GM21526 (cell line): Measurements from ENCODE around the gene OXCT1.
"Not testable (repeated sequence)": the region's sequence is repeated elsewhere in the genome, so short reads cannot be mapped to it uniquely, and the experiment has no call there.

ENCODE experiments used
- ATAC-seq: cut with Tn5 transposase; IDR thresholded peaks from one replicate; pipeline ENCODE4 v1.9.1; 2021; ENCODE audit warnings: moderate library complexity; ENCODE audit not compliant: unreplicated experiment, low FRiP score

Gene OXCT1

DNA sequence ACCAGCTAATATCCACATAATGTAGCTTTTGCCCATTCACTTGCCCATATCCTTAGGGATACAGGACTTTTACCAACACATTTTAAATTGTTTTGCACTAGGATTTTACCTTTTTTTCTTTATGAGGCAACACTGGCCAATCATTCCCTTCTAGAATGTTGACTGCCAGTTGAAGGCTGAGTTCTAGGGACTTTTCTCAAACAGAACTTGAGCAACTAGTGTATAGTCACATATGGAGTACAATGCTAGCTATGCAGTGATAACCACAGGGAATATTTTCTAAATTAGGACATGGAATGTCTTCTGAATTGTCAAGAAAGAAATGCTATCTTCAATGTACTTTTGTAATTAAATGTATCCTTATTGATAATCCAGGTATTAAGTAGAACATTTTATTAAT lies 133.6 kb downstream of the OXCT1 start:
- no peak for ATAC-seq

DNA sequence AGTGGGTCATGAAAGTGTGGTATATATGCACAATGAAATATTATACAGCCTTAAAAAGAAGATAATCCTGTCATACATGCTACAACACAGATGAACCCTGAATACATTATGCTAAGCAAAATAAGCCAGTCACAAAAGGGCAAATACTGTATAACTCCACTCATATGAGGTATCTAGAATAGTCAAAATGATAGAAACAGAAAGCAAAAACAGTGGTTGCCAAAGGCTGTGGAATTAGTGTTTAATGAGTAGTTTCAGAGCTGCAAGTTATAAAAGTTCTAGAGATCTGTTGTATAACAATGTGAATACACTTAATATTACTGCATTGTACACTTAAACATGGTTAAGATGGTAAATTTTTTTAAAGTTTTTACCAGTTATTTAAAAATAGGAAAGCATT lies 135.0 kb downstream of the OXCT1 start:
- peak; percentile 65 for ATAC-seq

DNA sequence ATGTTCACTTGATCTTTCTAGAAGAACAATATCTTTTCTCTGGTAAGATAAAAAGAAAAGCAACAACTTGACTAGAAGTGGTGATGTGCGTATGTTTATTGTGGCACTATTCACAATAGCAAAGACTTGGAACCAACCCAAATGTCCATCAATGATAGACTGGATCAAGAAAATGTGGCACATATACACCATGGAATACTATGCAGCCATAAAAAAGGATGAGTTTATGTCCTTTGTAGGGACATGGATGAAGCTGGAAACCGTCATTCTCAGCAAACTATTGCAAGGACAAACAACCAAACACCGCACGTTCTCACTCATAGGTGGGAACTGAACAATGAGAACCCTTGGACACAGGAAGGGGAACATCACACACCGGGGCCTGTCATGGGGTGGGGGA lies 140.8 kb downstream of the OXCT1 start:
- ATAC-seq, result not testable (repeated sequence)

DNA sequence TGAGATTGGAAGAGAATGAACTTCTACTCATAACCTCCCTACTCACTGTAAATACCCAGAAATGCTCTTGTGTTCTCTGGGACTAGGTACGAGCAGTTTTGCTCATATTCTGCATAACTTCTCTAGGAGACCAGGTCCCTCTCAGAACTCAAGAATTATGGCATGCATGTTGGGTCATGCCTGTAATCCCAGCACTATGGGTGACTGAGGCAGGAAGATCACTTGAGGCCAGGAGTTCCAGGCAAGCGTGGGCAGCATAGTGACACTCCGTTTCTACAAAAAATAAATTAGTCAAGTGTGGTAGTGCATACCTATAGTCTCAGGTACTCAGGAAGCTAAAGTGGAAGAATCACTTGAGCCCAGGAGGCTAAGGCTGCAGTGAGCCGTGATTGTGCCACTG lies 141.9 kb downstream of the OXCT1 start:
- ATAC-seq, result no peak

DNA sequence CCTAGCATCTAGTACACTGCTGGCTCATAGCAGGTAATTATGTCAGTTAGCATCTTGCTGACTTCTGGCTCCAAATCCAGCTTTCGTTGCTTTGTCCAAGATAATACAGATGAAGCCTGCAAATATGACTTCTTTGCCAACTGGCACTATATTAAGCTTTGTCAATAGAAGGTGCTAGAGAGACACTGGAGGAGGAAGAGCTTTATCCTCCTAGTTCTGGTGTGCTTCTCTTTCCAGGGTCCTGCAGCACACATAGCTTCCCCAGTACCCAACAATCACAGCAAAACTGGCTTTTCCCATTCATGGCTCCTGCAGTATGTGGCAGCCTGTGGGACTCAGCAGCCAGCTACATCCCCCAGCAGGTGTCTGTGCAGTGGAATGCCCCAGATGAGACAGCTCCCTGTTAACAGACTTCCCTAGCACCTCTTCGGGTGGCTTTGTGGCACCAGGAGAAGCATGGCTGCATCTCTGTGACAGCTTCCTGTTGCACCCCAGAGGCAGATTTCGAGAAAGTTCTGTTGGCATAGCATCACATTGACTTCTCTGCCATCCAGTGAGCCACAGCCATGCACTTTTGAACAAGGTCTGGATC lies 147.8 kb downstream of the OXCT1 start:
- no peak for ATAC-seq

GRCh38 chr5:41721516-41721915 lies 148.7 kb downstream of the OXCT1 start:
- no peak for ATAC-seq

DNA sequence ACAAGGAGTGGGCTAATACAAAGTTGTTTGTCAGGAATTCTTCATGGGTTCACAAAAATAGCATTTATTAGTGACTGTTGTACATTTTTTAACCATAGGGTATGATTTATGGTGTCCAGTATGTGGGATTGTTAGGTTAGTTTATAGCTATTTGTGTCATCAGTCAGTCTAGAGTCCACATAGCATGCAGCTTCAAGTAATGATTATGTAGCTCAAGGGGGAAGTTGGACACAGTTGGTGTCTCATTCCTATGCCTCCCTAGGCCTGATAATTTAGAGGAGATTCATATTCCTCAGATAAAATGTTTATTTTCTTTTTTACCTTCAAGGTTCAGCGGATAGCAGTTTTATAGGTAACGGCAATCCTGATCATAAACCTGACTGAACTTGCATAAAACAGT lies 153.8 kb downstream of the OXCT1 start:
- ATAC-seq, result no peak

- not testable (repeated sequence) for ATAC-seq
These were observed 155.8 kb downstream of the OXCT1 start for GRCh38 chr5:41714446-41714845.

DNA sequence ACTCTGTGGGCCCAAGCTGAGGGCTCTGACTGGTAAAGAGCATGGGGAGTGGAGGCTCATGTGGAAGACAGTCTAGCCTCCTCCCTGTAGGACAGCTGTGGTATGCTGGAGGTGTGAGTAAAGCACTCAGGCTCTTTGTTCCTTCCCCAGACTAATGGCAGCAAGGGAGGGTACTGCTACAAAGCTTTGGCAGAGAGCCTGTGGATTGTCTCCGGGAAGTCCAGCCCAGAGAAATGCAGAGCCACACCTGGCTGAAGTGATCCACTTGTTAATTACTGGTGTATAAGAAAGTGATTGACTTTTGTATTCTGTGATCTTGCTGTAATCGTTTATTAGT lies 161.7 kb downstream of the OXCT1 start:
- peak; percentile 28 for ATAC-seq

DNA sequence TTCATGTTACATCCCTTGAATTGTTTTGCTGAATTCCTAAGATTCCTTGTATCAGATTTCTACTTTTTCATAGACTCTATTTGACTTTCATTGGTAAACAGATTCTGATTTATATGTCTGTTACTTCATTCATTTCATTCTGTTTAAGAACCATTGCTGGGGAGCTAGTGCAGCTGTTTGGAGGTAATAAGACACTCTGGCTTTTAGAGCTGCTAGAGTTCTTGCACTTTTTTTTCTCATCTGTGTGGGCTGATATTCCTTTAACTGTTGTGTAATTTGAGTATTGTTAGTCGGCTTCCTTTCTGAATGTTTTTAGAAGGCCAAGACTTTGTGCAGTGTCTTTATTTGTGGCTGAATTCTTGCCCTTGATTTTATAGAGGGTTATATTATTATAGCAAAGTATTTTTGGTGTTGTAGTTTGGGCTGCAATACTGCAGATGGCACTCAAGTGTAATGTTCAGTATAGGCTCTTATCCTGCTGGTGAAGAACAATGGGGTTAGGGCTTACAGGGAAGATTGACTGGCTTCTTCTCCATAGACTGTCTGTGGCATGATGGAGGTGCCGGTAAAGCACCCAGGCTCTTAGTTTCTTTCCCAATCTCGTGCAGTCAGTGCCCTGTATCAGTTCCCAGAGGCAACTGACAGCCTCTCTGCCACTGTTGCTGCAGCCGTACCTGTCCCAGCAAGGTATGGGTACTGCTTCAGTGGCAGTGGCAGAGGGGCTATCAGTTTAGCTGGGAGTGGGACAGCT lies 162.2 kb downstream of the OXCT1 start:
- ATAC-seq, result peak; percentile 87

DNA sequence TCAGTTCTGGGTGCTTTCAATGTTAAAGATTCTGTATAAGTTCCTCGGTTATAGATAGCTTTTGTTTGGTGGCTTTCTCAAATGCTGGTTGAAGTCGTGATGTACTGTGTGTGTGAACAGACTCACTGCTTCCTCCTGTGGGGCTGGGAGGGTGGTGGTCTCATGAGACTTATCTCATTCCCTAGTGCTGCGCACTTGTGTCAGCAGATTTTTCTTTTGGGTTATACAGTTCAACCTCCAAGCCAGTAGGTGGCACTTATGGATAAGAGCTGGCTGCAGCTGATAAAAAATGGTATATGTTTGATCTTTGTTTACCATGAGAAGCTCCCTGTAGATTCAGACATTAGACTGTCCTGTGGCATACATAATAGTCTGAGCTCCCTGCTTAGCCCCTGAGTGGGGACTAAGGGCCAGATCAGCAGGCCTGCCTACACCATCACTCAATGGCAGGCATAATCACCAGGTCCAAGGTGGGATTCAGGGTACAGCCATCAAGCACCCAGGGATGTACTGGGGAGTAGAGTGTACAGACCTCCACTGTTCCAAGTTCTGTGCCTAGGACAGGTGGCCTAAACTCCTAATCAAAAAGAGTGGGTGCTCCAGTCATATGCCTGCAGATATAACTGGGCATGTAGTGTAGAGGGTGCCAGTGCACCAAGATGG lies 174.2 kb downstream of the OXCT1 start:
- ATAC-seq, result peak; percentile 88

DNA sequence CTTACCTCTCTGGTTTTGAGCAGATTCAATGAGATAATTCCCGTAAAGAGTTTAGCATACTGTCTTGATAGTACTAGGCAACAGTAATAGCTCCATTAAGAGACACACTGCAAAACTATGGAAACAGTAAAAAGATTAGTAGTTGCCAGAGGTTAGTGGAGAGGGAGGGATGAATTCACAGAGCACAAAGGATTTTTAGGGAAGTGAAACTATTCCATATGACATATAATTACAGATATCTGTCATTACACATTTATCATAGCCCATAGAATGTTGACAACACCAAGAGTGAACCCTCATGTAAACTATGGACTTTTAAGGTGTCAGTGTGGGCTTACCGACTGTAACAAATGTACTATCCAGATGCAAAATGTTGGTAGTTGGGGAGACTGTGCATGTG lies 183.5 kb downstream of the OXCT1 start:
- ATAC-seq, result no peak

- ATAC-seq, result no peak
These were observed 184.0 kb downstream of the OXCT1 start for GRCh38 chr5:41686191-41686590.

GRCh38 chr5:41683181-41683580 lies 187.0 kb downstream of the OXCT1 start:
- ATAC-seq, result no peak

DNA sequence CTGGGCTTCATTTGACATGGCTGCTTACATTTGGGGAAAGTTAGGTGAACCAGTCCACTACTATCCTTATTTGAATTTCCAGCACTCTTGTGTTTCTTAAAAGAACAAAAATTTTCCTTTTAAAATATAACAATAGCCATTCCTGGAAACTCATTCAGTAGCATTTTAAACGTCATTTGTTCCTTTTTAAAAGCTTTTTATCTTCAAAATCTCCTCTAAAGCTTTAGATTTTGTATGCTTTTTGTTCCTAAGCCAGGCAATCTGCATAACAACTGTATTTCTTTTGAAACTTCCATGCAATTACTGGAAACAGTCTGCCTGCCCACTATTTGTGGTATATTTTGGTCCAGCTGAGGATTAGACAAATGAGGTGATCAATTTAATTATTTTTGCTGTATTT lies 187.6 kb downstream of the OXCT1 start:
- ATAC-seq, result no peak

GRCh38 chr5:41681840-41682239 lies 188.4 kb downstream of the OXCT1 start:
- ATAC-seq, result no peak
